Measurements from ENCODE around the gene ARHGAP15. TPM values are rescaled to one million over a fixed set of nuclear protein-coding genes. Genes with fewer than 3 reads are reported as not detected.

Gene ARHGAP15
- total and polyA plus RNA-seq, 10 donors: 55.8 to 219 (median 130) TPM

GRCh38 chr2:143730155-143730952, 601.1 kb downstream of the ARHGAP15 start:
- TF ChIP-seq, protein P1, sequence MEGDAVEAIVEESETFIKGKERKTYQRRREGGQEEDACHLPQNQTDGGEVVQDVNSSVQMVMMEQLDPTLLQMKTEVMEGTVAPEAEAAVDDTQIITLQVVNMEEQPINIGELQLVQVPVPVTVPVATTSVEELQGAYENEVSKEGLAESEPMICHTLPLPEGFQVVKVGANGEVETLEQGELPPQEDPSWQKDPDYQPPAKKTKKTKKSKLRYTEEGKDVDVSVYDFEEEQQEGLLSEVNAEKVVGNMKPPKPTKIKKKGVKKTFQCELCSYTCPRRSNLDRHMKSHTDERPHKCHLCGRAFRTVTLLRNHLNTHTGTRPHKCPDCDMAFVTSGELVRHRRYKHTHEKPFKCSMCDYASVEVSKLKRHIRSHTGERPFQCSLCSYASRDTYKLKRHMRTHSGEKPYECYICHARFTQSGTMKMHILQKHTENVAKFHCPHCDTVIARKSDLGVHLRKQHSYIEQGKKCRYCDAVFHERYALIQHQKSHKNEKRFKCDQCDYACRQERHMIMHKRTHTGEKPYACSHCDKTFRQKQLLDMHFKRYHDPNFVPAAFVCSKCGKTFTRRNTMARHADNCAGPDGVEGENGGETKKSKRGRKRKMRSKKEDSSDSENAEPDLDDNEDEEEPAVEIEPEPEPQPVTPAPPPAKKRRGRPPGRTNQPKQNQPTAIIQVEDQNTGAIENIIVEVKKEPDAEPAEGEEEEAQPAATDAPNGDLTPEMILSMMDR (IDR thresholded peaks at IDR 0.05 in 8 of 11, conservative IDR thresholded peaks at IDR 0.05 in 3 of 11): no peak
- no peak for TF ChIP-seq POLR2AphosphoS5 (IDR thresholded peaks at IDR 0.05)
- TF ChIP-seq POLR2A (IDR thresholded peaks at IDR 0.05): no peak
- no peak for DNase-seq
- H3K27ac ChIP-seq: peak overlapping the region in 3 of 8 donors; percentile 1 to 41 (median 21)
- WGBS, 5 donors: 57 to 73% (median 69%) methylated on average over 6 of the region's 6 CpGs
- intact Hi-C loops (cut with DNase I; ENCODE audit: low total_unique reads): no loop called here
- H3K27me3 ChIP-seq (replicated peaks in 1 of 7): no peaks in the 10 kb centered on the region
- peaks cover 7 to 40% (median 17%) of the 10 kb centered on the region in 6 donors for H3K4me1 ChIP-seq
- H3K9me3 ChIP-seq: no peaks in the 10 kb centered on the region
- peaks cover 0 to 9% (median 0%) of the 10 kb centered on the region in 6 donors for H3K36me3 ChIP-seq
- H3K4me3 ChIP-seq: no peak overlapping the region

DNA sequence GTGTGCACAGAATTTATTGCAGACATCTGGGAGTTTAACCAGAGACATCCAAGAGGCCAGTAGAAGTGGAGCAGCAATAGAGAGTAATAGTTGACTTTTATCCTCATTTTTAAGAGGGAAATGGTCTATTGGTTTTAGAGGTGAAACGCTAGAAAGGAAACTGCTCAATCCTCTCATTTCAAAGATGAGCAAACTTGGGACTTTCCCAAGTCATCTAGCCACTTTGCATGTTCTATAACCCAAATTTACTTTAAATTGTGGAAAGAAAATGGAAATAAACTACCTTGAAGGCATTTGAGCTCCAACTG, 601.7 kb downstream of the ARHGAP15 start:
- no peak for DNase-seq
- Histone ChIP-seq H3K27me3 (replicated peaks in 1 of 7) (no peaks in the 10 kb centered on the region), H3K27ac (no peak overlapping the region), H3K9me3 (no peaks in the 10 kb centered on the region), H3K36me3 (peaks cover 0 to 14% (median 0%) of the 10 kb centered on the region in 6 donors), H3K4me3 (no peak overlapping the region), H3K4me1 (peaks cover 7 to 38% (median 17%) of the 10 kb centered on the region in 6 donors)
- TF ChIP-seq POLR2AphosphoS5 (IDR thresholded peaks at IDR 0.05) (no peak), POLR2A (IDR thresholded peaks at IDR 0.05) (no peak)
- TF ChIP-seq, protein P1 (IDR thresholded peaks at IDR 0.05 in 8 of 11, conservative IDR thresholded peaks at IDR 0.05 in 3 of 11): no peak
- 12 to 36% (median 28%) methylated on average over 1 of the region's 1 CpG for WGBS, 5 donors
- intact Hi-C loops (cut with DNase I; ENCODE audit: low total_unique reads): no loop called here

GRCh38 chr2:143732076-143732475, 602.9 kb downstream of the ARHGAP15 start:
- no peak overlapping the region for H3K4me3 ChIP-seq
- DNase-seq: no peak
- no peak for TF ChIP-seq POLR2AphosphoS5 (IDR thresholded peaks at IDR 0.05)
- TF ChIP-seq, protein P1 (IDR thresholded peaks at IDR 0.05 in 8 of 11, conservative IDR thresholded peaks at IDR 0.05 in 3 of 11): no peak
- no peak for TF ChIP-seq POLR2A (IDR thresholded peaks at IDR 0.05)
- H3K36me3 ChIP-seq: peaks cover 0 to 15% (median 0%) of the 10 kb centered on the region in 6 donors
- no peaks in the 10 kb centered on the region for H3K9me3 ChIP-seq
- H3K4me1 ChIP-seq: peaks cover 7 to 38% (median 16%) of the 10 kb centered on the region in 6 donors
- H3K27me3 ChIP-seq (replicated peaks in 1 of 7): no peaks in the 10 kb centered on the region
- H3K27ac ChIP-seq: no peak overlapping the region
- intact Hi-C loops (cut with DNase I; ENCODE audit: low total_unique reads): no loop called here

- WGBS, 5 donors: 79 to 93% (median 87%) methylated on average over 2 of the region's 2 CpGs
- no peak overlapping the region for H3K27ac ChIP-seq
- intact Hi-C loops (cut with DNase I; ENCODE audit: low total_unique reads): no loop called here
- TF ChIP-seq, protein P1 (IDR thresholded peaks at IDR 0.05 in 8 of 11, conservative IDR thresholded peaks at IDR 0.05 in 3 of 11): no peak
- TF ChIP-seq POLR2A (IDR thresholded peaks at IDR 0.05) (no peak), POLR2AphosphoS5 (IDR thresholded peaks at IDR 0.05) (no peak)
- DNase-seq: no peak
- H3K27me3 ChIP-seq (replicated peaks in 1 of 7): no peaks in the 10 kb centered on the region
- H3K9me3 ChIP-seq: no peaks in the 10 kb centered on the region
- no peak overlapping the region for H3K4me3 ChIP-seq
- H3K4me1 ChIP-seq: peaks cover 7 to 36% (median 16%) of the 10 kb centered on the region in 6 donors
- peaks cover 0 to 20% (median 0%) of the 10 kb centered on the region in 6 donors for H3K36me3 ChIP-seq
These were observed 603.7 kb downstream of the ARHGAP15 start for GRCh38 chr2:143732871-143733270.

All from spleen (tissue), 11 donors.